NCI-H2196 (cell line): ENCODE data around the gene MEPE.

Experiments
- DNase-seq: peaks from one replicate; lab custom pipeline; 2025; ENCODE audit not compliant: unreplicated experiment; lab: John Stamatoyannopoulos, UW

Gene MEPE

DNA sequence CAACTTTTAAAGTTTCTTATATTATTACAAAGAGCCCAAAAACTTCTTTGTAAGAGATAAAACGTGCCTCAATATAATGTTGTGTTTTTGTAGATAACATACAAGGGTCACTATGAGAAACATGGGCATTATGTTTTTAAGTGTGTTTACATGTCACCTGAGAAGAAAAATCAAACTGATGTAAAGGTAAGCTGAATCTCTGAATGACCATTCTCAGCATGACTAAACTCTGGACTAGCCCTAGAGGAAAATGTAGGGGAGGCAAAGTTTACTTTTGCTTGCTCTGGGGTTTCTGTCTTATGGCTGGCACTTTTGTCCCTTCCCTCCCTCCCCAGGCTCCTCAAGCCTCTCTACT is 6.8 kb downstream of the MEPE start:
- DNase-seq: no peak

DNA sequence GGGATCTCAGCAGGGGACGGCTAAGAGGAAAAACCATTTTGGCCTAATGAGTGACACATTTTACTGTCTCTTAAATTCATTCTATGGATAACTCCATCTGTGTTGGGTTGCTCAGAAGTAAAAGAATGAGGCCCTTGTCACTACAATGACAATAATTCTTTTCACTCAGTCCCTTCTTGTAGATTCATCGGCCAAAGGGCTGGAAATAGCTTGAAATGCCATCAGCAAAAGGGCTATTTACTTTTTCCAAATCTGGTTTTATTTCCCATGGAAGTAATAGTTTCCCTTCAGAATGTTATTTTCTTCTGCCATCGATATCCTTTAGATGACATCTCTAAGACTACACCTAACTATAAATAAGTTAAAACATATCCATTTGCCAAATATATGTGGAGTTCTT is 7.4 kb downstream of the MEPE start:
- no peak for DNase-seq

DNA sequence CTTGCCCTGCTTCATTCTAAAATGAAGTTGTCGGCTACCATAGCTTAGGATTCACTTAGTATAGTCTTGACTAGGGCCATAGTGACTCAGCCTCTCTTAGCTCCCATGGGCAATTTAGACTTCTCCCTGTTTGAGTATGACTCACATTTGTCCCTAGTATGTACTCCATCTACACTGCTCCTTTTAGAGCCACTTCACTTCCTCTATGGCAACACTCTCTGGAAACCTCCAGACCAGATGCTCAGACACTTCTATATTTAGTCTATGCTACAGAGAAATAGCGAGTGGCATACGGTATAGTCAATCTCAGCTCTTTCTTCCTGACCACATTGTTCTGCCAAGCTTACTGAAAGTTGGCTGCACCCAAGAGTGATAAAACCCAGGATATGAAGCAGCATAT is 11.2 kb downstream of the MEPE start:
- no peak for DNase-seq

DNA sequence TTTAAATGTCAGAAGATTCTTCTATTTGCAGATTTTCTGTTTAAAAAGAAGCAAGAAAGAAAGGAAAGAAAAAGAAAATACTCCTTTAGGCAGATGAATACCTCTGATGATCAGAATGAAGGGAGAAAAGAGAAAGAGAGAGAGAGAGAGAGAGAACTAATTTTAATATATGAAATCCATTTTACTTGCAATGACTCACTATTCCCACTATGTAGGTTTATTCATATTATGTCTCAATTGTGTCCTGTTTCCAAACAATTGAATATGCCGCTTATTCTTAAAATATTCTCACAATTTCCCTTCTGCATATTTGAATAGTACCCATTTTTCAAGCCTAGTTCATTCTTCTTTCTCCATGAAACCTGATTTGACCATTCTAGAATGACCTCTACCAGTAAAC is 11.7 kb downstream of the MEPE start:
- no peak for DNase-seq

DNA sequence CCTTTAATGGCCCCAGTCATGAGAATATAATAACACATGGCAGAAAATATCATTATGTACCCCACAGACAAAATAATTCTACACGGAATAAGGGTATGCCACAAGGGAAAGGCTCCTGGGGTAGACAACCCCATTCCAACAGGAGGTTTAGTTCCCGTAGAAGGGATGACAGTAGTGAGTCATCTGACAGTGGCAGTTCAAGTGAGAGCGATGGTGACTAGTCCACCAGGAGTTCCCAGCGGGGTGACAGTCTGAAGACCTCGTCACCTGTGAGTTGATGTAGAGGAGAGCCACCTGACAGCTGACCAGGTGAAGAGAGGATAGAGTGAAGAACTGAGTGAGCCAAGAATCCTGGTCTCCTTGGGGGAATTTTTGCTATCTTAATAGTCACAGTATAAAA is 13.5 kb downstream of the MEPE start:
- DNase-seq: no peak

DNA sequence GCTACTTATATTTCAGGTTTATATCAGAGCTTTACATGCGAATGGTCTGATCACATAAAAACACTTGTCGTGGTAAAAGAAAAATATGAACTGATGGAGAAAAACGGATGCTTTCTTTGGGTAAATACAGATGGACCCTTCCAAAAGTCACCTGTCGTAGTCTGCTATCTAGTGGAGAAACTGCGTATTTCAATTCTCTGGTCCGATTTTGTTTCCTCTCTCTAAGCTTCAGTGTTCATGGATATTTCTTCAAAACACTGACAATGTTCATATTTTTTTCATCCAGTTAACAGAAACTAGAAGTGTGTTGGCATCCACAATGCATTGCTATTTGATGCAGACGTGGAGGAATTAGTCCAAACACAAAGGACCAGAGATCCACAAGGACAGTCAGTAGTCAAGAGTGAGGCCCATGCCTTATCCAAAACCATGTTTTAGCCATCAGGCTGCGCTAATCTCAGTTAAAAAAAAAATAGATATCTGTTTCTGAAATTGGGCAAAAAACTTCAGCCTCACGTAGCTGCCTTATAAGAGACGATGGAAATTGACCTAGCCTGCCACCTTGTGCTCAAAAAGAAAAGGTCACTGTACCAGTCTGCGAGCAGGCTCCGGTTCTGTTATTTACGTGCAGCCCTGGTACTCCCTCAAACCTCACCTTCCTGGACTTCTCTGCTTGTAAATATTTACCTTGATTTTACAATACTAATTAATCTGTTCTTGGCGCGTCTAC is 16.0 kb downstream of the MEPE start:
- DNase-seq: peak; percentile 31

DNA sequence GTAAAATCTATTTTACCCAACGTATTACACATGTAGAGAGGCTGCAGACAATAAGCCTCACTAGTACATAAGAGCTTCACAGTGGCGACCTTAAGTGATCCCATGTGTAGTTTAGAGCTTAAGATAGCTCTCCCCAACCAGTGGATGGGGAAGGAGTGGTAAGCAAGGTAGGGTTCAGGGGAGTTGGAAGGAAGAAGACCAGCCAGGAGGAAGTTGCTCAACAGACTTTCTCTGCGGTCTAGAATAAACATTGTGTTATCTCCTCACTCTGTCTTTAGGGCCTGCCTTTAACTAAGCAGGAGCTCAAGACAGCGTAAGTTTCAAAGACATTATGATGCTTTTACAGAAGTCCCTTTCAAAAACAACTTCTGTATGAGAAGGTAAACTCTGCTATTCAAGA is 16.8 kb downstream of the MEPE start:
- no peak for DNase-seq

DNA sequence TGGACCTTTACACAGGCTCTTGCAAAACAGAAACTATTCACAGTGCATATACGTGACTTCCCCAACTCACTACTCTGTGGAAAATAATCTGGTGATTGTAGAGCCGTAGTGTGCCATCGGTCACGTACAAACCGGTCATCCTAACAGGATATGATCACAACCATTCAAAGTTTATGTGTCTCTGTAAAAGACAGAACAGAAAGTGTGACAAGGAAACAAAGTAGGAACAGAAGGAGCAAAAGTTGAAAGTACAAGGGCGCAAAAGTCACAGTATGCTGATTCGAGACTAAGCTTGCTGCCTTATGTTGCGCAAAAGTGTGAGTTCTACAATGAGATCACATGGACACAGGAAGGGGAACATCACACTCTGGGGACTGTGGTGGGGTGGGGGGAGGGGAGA is 18.6 kb downstream of the MEPE start:
- DNase-seq: no peak

DNA sequence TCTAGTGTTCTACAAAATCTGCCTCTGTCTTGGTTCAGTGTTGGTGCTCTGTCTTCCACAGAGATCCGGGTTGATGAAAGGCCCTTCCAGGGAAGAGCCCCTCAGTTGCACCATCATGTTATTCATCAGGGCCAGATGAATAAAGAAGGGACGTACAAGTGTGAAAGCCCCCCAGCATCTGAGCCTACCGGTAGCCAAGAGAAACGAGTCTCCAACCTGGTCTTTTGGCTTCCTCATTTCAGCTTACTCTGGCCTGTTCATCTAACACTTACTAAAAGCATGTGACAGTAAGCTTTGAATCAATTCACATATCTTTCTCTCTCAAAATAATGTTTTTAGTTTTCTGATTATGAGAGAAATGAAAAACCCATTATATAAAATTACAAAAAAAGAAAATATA is 19.2 kb downstream of the MEPE start:
- no peak for DNase-seq

DNA sequence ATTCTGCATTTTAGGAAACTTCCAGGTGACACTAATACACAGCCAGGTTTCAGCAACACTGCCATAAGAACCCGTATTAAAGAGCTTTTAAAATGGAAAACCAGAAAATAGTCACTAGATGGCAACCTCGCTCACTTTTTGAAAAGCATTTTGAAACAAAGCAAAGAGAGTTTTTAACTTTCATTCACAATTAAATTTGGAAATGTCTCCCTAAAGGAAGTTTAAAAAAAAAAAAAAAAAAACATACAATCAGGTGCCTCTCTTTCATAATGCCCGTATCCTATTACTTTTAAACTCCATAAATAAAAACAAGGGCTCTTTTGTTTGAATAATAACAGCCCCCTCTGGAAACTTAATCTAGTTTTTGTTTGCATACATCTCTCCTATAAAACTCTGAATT is 20.3 kb downstream of the MEPE start:
- DNase-seq: peak; percentile 13

DNA sequence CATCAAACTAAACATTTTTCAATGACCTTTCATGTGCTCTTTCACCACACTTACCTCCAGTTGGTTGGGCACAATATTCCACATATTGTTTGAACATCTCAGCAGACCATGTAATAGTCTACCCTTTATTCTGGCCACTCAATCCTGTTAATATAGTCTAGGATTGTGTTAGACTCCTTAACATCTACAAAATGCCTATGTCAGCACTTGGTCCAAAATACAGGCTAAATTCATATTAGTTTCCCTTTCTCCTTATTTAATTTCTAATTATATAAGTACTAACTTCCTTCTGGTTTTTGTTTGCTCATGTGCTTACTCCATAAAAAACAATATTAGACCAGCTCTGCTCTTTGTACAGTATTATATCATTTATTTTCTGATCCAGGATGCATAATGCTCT is 21.1 kb downstream of the MEPE start:
- DNase-seq: no peak

DNA sequence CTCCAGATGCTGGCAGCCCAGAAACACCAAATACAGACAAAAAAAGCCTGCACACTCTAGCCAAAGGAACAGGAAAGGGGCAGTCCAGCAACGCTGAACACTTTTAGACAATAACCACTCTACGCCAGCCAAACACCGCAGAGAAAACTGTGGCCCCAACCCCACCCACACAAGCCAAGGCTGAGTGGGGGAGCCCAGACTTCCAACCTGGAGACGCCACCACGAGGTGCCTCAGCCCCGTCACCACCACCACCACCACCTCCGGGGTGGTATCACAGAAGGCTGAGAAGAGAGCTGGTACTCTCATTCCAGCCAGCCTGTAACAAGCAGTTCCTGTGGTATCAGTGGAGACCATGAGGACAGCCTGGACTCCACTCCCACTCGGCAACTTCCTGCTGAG is 22.8 kb downstream of the MEPE start:
- DNase-seq: no peak

DNA sequence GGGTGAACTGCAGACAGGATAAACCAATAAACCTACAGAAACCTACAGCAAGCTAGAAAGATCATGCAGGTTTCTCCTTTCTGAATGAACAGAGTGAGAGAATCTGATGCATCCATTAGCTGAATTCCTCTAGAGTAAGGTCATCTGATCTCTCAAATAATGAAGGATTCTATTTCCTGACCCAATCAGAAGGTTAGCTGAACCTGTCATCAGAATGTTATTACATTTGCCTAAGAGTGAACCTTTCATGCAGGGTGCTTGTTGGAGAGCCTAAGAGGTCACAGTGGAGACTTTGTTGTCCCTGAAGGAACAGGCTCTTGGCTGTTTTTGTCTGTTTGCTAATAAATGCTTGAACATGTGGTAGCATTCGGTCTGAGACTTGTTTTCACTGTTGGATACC is 24.0 kb downstream of the MEPE start:
- DNase-seq: no peak

DNA sequence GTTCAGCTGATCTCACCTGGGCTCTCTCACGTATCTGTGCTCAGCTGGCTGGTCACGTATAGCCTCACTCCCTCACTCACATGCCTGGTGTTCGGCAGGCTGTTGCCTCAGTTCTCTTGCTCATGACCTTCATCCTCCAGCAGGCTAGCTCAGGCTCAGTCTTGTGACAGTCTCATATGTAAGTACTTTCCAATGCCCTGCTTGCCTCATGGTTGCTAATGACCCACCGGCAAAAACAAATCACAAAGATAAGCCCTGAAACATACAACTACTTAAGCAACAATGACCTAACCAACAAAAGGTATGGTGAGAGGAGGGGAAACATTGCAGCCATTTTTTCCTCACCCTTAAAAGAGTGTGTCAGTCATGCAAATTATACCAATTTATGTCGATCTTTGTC is 25.0 kb downstream of the MEPE start:
- no peak for DNase-seq

DNA sequence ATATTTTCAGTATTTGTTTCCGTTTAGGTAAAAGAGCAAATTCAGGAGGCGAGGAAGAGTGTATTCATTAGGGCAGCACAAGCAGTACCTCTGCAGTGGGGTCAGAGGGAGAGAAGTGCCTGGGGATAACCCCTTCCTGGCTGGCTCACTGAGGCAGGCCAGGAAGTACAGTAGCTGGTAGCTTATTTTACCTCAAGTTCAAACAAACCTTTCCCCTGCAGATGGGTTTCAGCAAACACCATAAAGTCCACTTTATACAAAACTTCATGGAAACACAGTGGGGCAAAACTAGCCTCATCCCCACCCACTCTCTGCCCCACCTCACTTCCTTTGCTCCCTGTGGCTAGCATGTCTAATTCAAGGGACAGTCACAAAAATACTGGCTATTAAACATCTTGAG is 29.5 kb downstream of the MEPE start:
- DNase-seq: no peak

DNA sequence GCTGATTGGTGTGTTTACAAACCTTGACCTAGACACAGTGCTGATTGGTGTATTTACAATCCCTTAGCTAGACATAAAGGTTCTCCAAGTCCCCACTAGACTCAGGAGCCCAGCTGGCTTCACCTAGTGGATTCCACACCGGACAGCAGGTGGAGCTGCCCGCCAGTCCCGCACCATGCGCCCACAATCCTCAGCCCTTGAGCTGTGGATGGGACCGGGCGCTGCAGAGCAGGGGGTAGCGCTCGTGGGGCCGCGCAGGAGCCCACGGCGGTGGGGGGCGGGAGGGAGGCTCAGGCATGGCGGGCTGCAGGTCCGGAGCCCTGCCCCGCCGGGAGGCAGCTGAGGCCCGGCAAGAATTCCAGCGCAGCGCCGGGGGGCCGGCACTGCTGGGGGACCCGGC is 30.7 kb downstream of the MEPE start:
- DNase-seq: no peak

DNA sequence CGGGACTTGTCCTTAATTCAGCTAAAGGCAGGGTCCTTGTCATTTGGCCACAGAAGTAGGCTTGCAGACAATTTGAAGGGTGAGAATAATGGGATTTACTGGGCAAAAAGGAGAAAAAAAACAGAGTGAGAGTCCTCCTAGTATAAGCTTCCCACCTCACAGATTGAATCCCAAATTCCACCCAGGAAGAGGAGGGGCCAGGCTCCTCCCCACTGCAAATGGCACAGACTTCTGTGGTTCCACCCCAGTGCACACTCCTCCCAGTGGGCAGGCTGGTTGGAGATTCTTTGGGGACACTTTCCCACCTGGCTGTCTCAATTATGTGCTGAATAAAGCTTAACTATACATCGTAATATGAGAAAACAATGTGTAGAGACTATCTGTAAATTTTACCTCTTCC is 31.6 kb downstream of the MEPE start:
- DNase-seq: no peak

DNA sequence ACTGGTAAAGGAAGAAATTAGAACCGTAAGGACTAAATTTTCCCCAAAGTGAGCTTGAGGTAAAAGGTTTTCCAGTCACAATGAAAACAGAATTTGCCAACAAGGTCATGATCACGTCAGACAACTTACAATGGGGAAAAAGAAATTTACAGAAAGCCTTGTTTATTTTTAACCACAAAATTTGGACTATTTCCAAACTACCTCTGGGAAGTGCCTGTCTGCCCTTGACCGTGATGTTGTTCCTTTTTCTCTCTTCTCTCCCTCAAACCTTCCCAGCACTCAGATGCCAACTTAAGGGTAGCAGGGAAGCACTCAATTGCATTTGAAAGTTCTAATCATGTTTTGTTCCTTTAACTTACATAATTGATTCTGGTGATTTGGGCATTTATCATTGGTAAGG is 32.5 kb downstream of the MEPE start:
- no peak for DNase-seq

DNA sequence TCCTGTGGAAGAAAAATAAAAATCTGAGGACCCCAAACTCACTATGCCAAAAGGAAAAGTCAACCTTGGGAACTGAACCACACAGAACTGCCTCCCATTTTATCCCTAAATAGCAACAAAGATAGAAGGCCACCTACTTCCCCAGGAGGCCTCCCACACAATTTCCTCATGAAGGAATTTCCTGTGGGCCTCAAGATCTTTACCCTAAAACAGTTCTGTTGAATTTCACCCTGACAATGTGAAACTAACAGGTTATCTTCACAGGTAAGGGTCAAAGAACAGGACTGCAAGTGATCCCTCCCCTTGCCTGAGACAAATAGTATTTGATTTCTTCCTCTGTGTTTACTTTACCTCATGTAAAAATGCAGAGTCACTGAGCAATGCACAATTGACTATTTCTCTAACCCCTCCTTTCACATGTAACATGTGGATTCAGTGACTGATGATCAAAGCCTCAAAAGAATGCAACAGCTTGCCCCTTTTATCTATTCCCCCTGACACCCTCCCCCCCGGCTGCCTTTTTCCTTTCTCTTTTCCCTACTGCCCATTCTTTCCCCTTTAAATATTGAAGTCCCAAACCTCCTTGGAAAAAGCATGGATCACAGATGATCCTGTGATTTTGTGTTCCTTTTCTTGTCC is 33.3 kb downstream of the MEPE start:
- DNase-seq: no peak

DNA sequence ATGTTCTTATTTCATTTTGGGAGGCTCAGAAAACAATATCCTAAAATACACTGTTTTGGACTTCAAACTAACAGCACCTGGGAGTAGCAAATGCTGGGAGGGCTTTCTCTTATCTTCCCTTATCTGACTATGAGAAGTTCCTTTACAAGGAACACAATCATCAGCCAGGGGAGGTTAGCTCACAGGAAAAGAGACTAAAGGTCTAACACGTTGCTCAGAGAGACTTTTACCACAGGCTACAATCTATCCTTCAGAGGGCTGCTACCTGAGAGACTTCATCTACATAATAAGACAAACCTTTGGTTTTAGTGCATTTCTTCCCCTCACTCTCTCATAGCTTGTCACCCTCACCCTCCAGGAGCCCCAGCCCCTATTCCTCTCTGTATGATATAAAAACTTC is 35.8 kb downstream of the MEPE start:
- no peak for DNase-seq

DNA sequence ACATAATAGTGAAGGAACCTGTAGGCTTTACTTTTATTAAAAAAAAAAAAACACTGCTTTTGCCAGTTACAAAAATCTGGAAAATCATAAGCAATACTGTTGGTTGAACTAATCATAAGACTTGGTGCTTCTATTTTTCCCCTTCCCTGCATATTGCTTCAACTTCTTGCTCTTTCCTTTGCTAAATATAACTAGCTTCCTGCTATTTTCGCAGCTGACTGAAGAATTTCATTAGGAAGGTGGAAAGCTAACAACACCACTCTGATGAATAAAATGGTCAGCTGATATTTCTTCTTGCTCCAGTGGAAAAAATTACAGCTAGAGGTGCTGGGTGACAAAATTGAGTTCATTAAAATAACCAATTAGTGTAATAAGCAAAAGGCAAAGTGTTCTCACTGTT is 39.3 kb downstream of the MEPE start:
- no peak for DNase-seq

DNA sequence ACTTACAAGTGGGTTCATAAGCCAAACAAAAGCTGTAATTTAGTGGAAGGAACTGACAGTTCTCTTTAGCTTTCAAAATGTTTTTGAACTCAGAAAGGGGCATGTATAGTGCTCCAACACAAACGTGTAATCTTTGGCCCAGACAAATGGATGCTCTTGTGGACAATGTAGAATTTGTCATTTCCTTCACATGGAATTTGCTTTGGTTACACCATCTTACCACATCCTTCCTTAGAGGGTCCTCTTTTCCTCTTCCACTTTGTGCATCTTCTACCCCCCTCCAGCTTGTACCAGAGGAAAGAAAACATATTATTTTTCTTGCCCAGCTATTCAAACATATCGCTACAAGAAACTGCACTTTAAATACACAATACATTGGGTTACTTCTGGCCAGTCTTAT is 42.4 kb downstream of the MEPE start:
- DNase-seq: no peak

DNA sequence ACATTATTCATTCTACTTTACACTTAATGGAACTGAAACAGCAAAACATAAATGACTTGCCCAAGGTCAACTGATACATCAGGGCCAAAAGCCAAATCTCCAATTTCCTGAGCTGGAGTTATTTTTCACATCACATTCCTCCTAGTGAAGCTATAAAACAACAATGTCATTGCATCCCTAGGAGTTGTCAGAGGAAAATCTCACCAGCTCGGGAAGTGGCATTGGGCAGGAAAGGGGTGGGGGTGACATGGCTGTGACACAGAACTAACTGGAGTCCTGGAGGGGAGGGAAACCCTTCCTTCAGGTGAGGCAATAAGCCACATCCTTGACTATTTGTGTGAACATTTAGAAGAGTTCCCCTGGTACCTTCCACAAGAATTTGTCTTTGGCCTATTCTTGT is 47.3 kb downstream of the MEPE start:
- no peak for DNase-seq
